Loucy (cell line): ENCODE data around the gene ISX.

Experiments
- H2AFZ ChIP-seq: fragments of 200-600 bp; sonication (generic); 2 replicates; pipeline ENCODE4 v1.6.0; 2016; ENCODE audit warnings: antibody characterized with exemption, mild to moderate bottlenecking, low read length, moderate library complexity
- H3F3A ChIP-seq: fragments of 200-600 bp; 2 replicates; pipeline ENCODE4 v1.6.0; 2016; ENCODE audit warnings: antibody characterized with exemption, low read depth, mild to moderate bottlenecking
- H3K27me3 ChIP-seq: fragments of 200-600 bp; sonication (generic); 2 replicates; pipeline ENCODE4 v1.6.1; 2014; ENCODE audit warnings: low read length, mild to moderate bottlenecking; ENCODE audit not compliant: insufficient read depth, poor library complexity, severe bottlenecking
- H3K36me3 ChIP-seq: fragments of 200-600 bp; sonication (generic); 2 replicates; pipeline ENCODE4 v1.6.1; 2016; ENCODE audit warnings: low read length; ENCODE audit not compliant: insufficient read depth
- H3K4me1 ChIP-seq: fragments of 200-600 bp; sonication (generic); 2 replicates; pipeline ENCODE4 v1.5.1; 2014; ENCODE audit warnings: low read length, mild to moderate bottlenecking; ENCODE audit not compliant: insufficient read depth, poor library complexity, severe bottlenecking
- H3K4me2 ChIP-seq: fragments of 200-600 bp; sonication (generic); 2 replicates; pipeline ENCODE4 v1.6.0; 2014; ENCODE audit warnings: antibody characterized with exemption, low read length, low read depth, mild to moderate bottlenecking; ENCODE audit not compliant: poor library complexity, severe bottlenecking
- H3K4me3 ChIP-seq: fragments of 200-600 bp; sonication (generic); 2 replicates; pipeline ENCODE4 v1.5.1; 2014; ENCODE audit warnings: low read length, mild to moderate bottlenecking, mixed read lengths; ENCODE audit not compliant: poor library complexity, severe bottlenecking
- H3K79me2 ChIP-seq: fragments of 200-600 bp; sonication (generic); 2 replicates; pipeline ENCODE4 v1.6.1; 2014; ENCODE audit warnings: low read length; ENCODE audit not compliant: insufficient read depth
- H3K9ac ChIP-seq: fragments of 200-600 bp; sonication (generic); 2 replicates; pipeline ENCODE4 v1.6.0; 2014; ENCODE audit warnings: mild to moderate bottlenecking, low read depth, low read length, moderate library complexity; ENCODE audit not compliant: poor library complexity, severe bottlenecking
- H3K9me2 ChIP-seq: fragments of 200-600 bp; sonication (generic); replicated peaks from 2 replicates; pipeline ENCODE4 v1.6.1; 2016; ENCODE audit warnings: low read depth, low read length, mixed read lengths
- H3K9me3 ChIP-seq: fragments of 200-600 bp; sonication (generic); 2 replicates; pipeline ENCODE4 v1.6.1; 2014; ENCODE audit warnings: mild to moderate bottlenecking, antibody characterized with exemption, low read length, low read depth; ENCODE audit not compliant: insufficient read depth
- H4K20me1 ChIP-seq: fragments of 200-600 bp; sonication (generic); 2 replicates; pipeline ENCODE4 v1.6.0; 2014; ENCODE audit warnings: antibody characterized with exemption, low read length, mild to moderate bottlenecking; ENCODE audit not compliant: insufficient read depth, poor library complexity, severe bottlenecking
- CTCF ChIP-seq: fragments of 200-600 bp; sonication (generic); conservative IDR thresholded peaks from 2 replicates; pipeline ENCODE4 v1.5.1; 2014; ENCODE audit warnings: mild to moderate bottlenecking, antibody characterized with exemption, low read length
- EZH2phosphoT487 ChIP-seq: fragments of 200-600 bp; IDR thresholded peaks from 2 replicates; pipeline ENCODE4 v1.6.1; 2018; ENCODE audit warnings: antibody characterized with exemption, mild to moderate bottlenecking, moderate library complexity, borderline replicate concordance

The ISX gene

GRCh38 chr22:35034963-35035362 is 31.0 kb upstream of the ISX start:
- H3K9ac ChIP-seq = no peak overlapping the region
- H4K20me1 ChIP-seq = no peaks in the 10 kb centered on the region
- H3K9me3 ChIP-seq = no peaks in the 10 kb centered on the region
- H3K79me2 ChIP-seq = no peaks in the 10 kb centered on the region
- no peak overlapping the region for H2AFZ ChIP-seq
- H3K36me3 ChIP-seq = no peaks in the 10 kb centered on the region
- no peak for TF ChIP-seq CTCF
- TF ChIP-seq EZH2phosphoT487 = no peak
- no peak overlapping the region for H3K4me3 ChIP-seq
- no peak overlapping the region for H3K4me2 ChIP-seq
- H3K27me3 ChIP-seq = no peaks in the 10 kb centered on the region
- no peaks in the 10 kb centered on the region for H3K4me1 ChIP-seq
- H3K9me2 ChIP-seq = no peaks in the 10 kb centered on the region
- H3F3A ChIP-seq = no peaks in the 10 kb centered on the region

- TF ChIP-seq CTCF = peak; percentile 45; the same call in 1 of the 2 replicates
- no peak for TF ChIP-seq EZH2phosphoT487
- no peak overlapping the region for H2AFZ ChIP-seq
Observed at GRCh38 chr22:35037089-35037488, 28.9 kb upstream of the ISX start.

GRCh38 chr22:35039625-35040024 is 26.3 kb upstream of the ISX start:
- Histone ChIP-seq H3K27me3 (no peaks in the 10 kb centered on the region), H3F3A (no peaks in the 10 kb centered on the region), H3K9ac (no peak overlapping the region), H3K4me2 (no peak overlapping the region), H3K4me1 (no peaks in the 10 kb centered on the region), H2AFZ (no peak overlapping the region), H3K9me2 (no peaks in the 10 kb centered on the region), H4K20me1 (no peaks in the 10 kb centered on the region), H3K4me3 (no peak overlapping the region), H3K36me3 (no peaks in the 10 kb centered on the region), H3K9me3 (no peaks in the 10 kb centered on the region), H3K79me2 (no peaks in the 10 kb centered on the region)
- TF ChIP-seq EZH2phosphoT487 (no peak), CTCF (no peak)

More at GRCh38 chr22:35037089-35037488, 28.9 kb upstream of the ISX start:
- Histone ChIP-seq H3K4me2 (no peak overlapping the region), H4K20me1 (no peaks in the 10 kb centered on the region), H3K9ac (no peak overlapping the region), H3K9me3 (no peaks in the 10 kb centered on the region), H3F3A (no peaks in the 10 kb centered on the region), H3K4me1 (no peaks in the 10 kb centered on the region), H3K36me3 (no peaks in the 10 kb centered on the region), H3K79me2 (no peaks in the 10 kb centered on the region), H3K27me3 (no peaks in the 10 kb centered on the region), H3K4me3 (no peak overlapping the region), H3K9me2 (no peaks in the 10 kb centered on the region)
